SK-N-SH (cell line): ENCODE results near the gene SBNO1. TPM values are rescaled to one million over a fixed set of nuclear protein-coding genes. Genes with fewer than 3 reads are reported as not detected.

Experiments
- CTCF ChIA-PET: fragments of 300-600, 350-600 bp; formaldehyde crosslinking; extraction: SDS; loops from one replicate; lab custom pipeline; 2021; lab: Yijun Ruan, JAX
- POLR2A ChIA-PET: fragments of 350-600 bp; sonication (Branson Sonifier 250); formaldehyde crosslinking; extraction: SDS; loops from one replicate; lab custom pipeline; 2020; ENCODE audit warnings: antibody characterized with exemption, inconsistent platforms; lab: Yijun Ruan, JAX
- DNase-seq: peaks from one replicate; pipeline ENCODE4 v3.0.0; 2012
- H2AFZ ChIP-seq: fragments of 200-600 bp; sonication (generic); 2 replicates; pipeline ENCODE4 v1.8.1; 2016; ENCODE audit warnings: antibody characterized with exemption, mild to moderate bottlenecking, low read depth
- H3F3A ChIP-seq: fragments of 200-600 bp; sonication (generic); replicated peaks from 2 replicates; pipeline ENCODE3; 2016; ENCODE audit warnings: antibody characterized with exemption, mild to moderate bottlenecking; ENCODE audit not compliant: insufficient read depth
- H3K27ac ChIP-seq, 2 experiments: fragments of 200-500 bp in 1 of 2; fragments of 200-600 bp in 1 of 2; sonication (Bioruptor generic) in 1 of 2; sonication (generic), shearing (Covaris generic) in 1 of 2; 2 replicates each; pipeline versions ENCODE4 v1.5.1 to v1.6.1; 2014 to 2016; ENCODE audit warnings: low read depth in 2 of 2, inconsistent platforms in 1 of 2, low read length in 1 of 2, mild to moderate bottlenecking in 1 of 2, mixed read lengths in 1 of 2
- H3K27me3 ChIP-seq: fragments of 200-600 bp; sonication (generic), shearing (Covaris generic); 2 replicates; pipeline ENCODE4 v1.6.1; 2016; ENCODE audit warnings: mixed run types; ENCODE audit not compliant: insufficient read depth
- H3K36me3 ChIP-seq, 2 experiments: fragments of 200-500 bp in 1 of 2; fragments of 200-600 bp in 1 of 2; sonication (Bioruptor generic) in 1 of 2; sonication (generic) in 1 of 2; replicated peaks in 1 of 2; 2 replicates each; pipeline versions ENCODE3 to v1.5.1; 2014 to 2016; ENCODE audit warnings: low read length in 1 of 2, mild to moderate bottlenecking in 1 of 2; ENCODE audit not compliant: insufficient read depth in 2 of 2, control insufficient read depth in 1 of 2
- H3K4me1 ChIP-seq, 2 experiments: fragments of 200-500 bp in 1 of 2; fragments of 200-600 bp in 1 of 2; sonication (Bioruptor generic) in 1 of 2; sonication (generic), shearing (Covaris generic) in 1 of 2; 2 replicates each; pipeline versions ENCODE4 v1.5.1 to v1.6.1; 2014 to 2016; ENCODE audit warnings: low read depth in 1 of 2, low read length in 1 of 2, mixed run types in 1 of 2; ENCODE audit not compliant: insufficient read depth in 2 of 2, control insufficient read depth in 1 of 2
- H3K4me2 ChIP-seq: fragments of 200-600 bp; sonication (generic), shearing (Covaris generic); 2 replicates; pipeline ENCODE4 v1.6.1; 2017; ENCODE audit warnings: mixed run types
- H3K4me3 ChIP-seq, 2 experiments: fragments of 200-500 bp in 1 of 2; fragments of 200-600 bp in 1 of 2; sonication (Bioruptor generic) in 1 of 2; sonication (generic), shearing (Covaris generic) in 1 of 2; 2 replicates each; pipeline versions ENCODE4 v1.5.1 to v1.8.1; 2014 to 2016; ENCODE audit warnings: low read depth in 2 of 2, inconsistent platforms in 1 of 2, low read length in 1 of 2, mild to moderate bottlenecking in 1 of 2, mixed read lengths in 1 of 2, moderate library complexity in 1 of 2
- H3K79me2 ChIP-seq: fragments of 200-600 bp; sonication (generic); 2 replicates; pipeline ENCODE4 v1.8.1; 2017; ENCODE audit warnings: mild to moderate bottlenecking; ENCODE audit not compliant: insufficient read depth
- H3K9ac ChIP-seq: fragments of 200-600 bp; sonication (generic); 2 replicates; pipeline ENCODE4 v1.6.1; 2017; ENCODE audit warnings: mixed run types
- H3K9me2 ChIP-seq: fragments of 200-600 bp; sonication (generic); 2 replicates; pipeline ENCODE4 v1.6.1; 2017; ENCODE audit warnings: mixed run types
- H3K9me3 ChIP-seq: fragments of 200-600 bp; sonication (generic); 2 replicates; pipeline ENCODE4 v1.6.1; 2017; ENCODE audit warnings: mixed run types, mild to moderate bottlenecking, moderate library complexity
- H4K20me1 ChIP-seq: fragments of 200-600 bp; sonication (generic); 2 replicates; pipeline ENCODE4 v1.6.1; 2017; ENCODE audit warnings: mild to moderate bottlenecking, mixed run types; ENCODE audit not compliant: insufficient read depth
- ELF1 ChIP-seq: IDR thresholded peaks from 2 replicates; pipeline ENCODE4 v1.4.0; 2012
- FOSL2 ChIP-seq: IDR thresholded peaks from 2 replicates; pipeline ENCODE4 v1.4.0; 2012; ENCODE audit warnings: low read depth, mild to moderate bottlenecking, moderate library complexity, borderline replicate concordance
- FOXJ3 ChIP-seq: sonication (generic); formaldehyde crosslinking; IDR thresholded peaks from 2 replicates; pipeline ENCODE4 v1.5.1; 2020; ENCODE audit warnings: mild to moderate bottlenecking, missing genetic modification reagents
- FOXM1 ChIP-seq: IDR thresholded peaks from 2 replicates; pipeline ENCODE4 v1.4.0; 2012; ENCODE audit warnings: low read depth, mild to moderate bottlenecking
- GABPA ChIP-seq: IDR thresholded peaks from 2 replicates; pipeline ENCODE4 v1.4.0; 2012; ENCODE audit warnings: low read depth, mild to moderate bottlenecking
- IRF3 ChIP-seq: fragments of 150-350 bp; IDR thresholded peaks from 2 replicates; pipeline ENCODE4 v1.6.1; 2016; ENCODE audit warnings: mild to moderate bottlenecking, low read depth, low read length
- JUND ChIP-seq: IDR thresholded peaks from 2 replicates; pipeline ENCODE4 v1.4.0; 2012
- MAX ChIP-seq: IDR thresholded peaks from 2 replicates; pipeline ENCODE4 v1.4.0; 2012; ENCODE audit warnings: low read depth
- RCOR1 ChIP-seq: fragments of 150-350 bp; IDR thresholded peaks from 2 replicates; pipeline ENCODE4 v1.6.1; 2017; ENCODE audit warnings: antibody characterized with exemption, low read length
- RFX5 ChIP-seq: IDR thresholded peaks from 2 replicates; pipeline ENCODE4 v1.6.1; 2012; ENCODE audit warnings: mild to moderate bottlenecking, improper control_type of control experiment, low read length
- TCF12 ChIP-seq: IDR thresholded peaks from 2 replicates; pipeline ENCODE4 v1.4.0; 2012
- USF1 ChIP-seq: IDR thresholded peaks from 2 replicates; pipeline ENCODE4 v1.4.0; 2012; ENCODE audit warnings: low read depth, borderline replicate concordance
- USF2 ChIP-seq: fragments of 150-350 bp; IDR thresholded peaks from 2 replicates; pipeline ENCODE4 v1.6.1; 2017; ENCODE audit warnings: antibody characterized with exemption, low read length, low read depth, borderline replicate concordance
- YY1 ChIP-seq: IDR thresholded peaks from 2 replicates; pipeline ENCODE4 v1.4.0; 2012; ENCODE audit warnings: low read depth, mild to moderate bottlenecking
- WGBS: methylation state at CpG from one replicate; pipeline ENCODE4 v1.1.6; 2017; ENCODE audit warnings: low lambda C conversion rate; 5-methylcytosine and 5-hydroxymethylcytosine counted together
- polyA plus RNA-seq, 3 experiments: library from polyadenylated mRNA; depleted of rRNA; stranded (reverse); fragments of >200 nt; gene quantifications; 2 replicates each; pipeline ENCODE4 v1.2.3, GENCODE V29; 2012
- TF ChIP-seq, protein P1 (sequence below): IDR thresholded peaks from 2 replicates; pipeline ENCODE4 v1.4.0; 2012; ENCODE audit warnings: low read depth, borderline replicate concordance

Gene SBNO1
- polyA plus RNA-seq, 1 of the 3 experiments (the other 2 are of a cell fraction): 4.5 TPM

DNA sequence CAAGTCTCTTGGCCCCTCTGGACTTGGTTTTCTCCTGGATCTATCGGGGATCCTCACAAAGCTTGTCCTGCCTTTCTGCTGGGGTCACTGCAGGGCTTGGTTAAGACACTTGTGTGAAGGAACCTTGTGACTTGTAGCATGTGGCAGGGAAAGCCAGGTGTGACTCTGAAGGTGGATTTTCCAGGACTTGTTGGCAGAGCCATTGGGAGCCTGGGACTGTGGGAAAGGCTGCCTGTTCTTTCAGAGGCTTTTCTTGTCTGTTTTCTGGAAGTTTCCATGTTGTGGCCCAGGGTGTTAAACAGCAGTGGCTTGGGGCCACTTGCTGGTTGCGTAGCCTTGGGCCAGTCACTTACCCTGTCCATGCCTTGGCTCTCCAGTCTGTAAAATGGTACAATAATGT lies 31.9 kb upstream of the SBNO1 start:
- H3K27ac ChIP-seq: no peak overlapping the region
- DNase-seq: no peak

GRCh38 chr12:123395236-123395635 lies 30.6 kb upstream of the SBNO1 start:
- Histone ChIP-seq H3K27me3 (no peaks in the 10 kb centered on the region), H3K36me3 (peaks cover 54 to 55% of the 10 kb centered on the region in 2 experiments), H2AFZ (no peak overlapping the region), H3K27ac (no peak overlapping the region), H4K20me1 (peaks cover 42% of the 10 kb centered on the region), H3K4me2 (no peak overlapping the region), H3K79me2 (peaks cover 100% of the 10 kb centered on the region), H3K4me1 (peaks cover 2 to 8% of the 10 kb centered on the region in 2 experiments; a peak in 2 of 4 replicates), H3F3A (peaks cover 11% of the 10 kb centered on the region), H3K9me2 (no peaks in the 10 kb centered on the region), H3K4me3 (no peak overlapping the region), H3K9ac (no peak overlapping the region), H3K9me3 (no peaks in the 10 kb centered on the region)
- WGBS: 90% methylated on average over 5 of the region's 5 CpGs
- POLR2A ChIA-PET: no interaction called here
- no peak for DNase-seq
- CTCF ChIA-PET: no interaction called here
- TF ChIP-seq FOXM1: no peak
- TF ChIP-seq USF1: no peak
- TF ChIP-seq, protein P1, sequence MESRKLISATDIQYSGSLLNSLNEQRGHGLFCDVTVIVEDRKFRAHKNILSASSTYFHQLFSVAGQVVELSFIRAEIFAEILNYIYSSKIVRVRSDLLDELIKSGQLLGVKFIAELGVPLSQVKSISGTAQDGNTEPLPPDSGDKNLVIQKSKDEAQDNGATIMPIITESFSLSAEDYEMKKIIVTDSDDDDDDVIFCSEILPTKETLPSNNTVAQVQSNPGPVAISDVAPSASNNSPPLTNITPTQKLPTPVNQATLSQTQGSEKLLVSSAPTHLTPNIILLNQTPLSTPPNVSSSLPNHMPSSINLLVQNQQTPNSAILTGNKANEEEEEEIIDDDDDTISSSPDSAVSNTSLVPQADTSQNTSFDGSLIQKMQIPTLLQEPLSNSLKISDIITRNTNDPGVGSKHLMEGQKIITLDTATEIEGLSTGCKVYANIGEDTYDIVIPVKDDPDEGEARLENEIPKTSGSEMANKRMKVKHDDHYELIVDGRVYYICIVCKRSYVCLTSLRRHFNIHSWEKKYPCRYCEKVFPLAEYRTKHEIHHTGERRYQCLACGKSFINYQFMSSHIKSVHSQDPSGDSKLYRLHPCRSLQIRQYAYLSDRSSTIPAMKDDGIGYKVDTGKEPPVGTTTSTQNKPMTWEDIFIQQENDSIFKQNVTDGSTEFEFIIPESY: no peak
- TF ChIP-seq RFX5: no peak
- TF ChIP-seq RCOR1: no peak
- no peak for TF ChIP-seq MAX
- TF ChIP-seq YY1: no peak
- TF ChIP-seq USF2: no peak

More for the DNA sequence above, 31.9 kb upstream of the SBNO1 start:
- no peak overlapping the region for H3K4me3 ChIP-seq
- 94% methylated on average over 2 of the region's 2 CpGs for WGBS
- TF ChIP-seq YY1 (no peak), MAX (no peak), JUND (no peak), USF1 (no peak), TCF12 (no peak), FOXJ3 (CRISPR knock-in tag) (no peak), IRF3 (no peak), FOSL2 (no peak), ELF1 (no peak), RFX5 (no peak), GABPA (no peak)
- TF ChIP-seq, protein P1: no peak
- peaks cover 14% of the 10 kb centered on the region for H3F3A ChIP-seq
- H3K27me3 ChIP-seq: no peaks in the 10 kb centered on the region
- H3K4me2 ChIP-seq: no peak overlapping the region
- H3K9me2 ChIP-seq: no peaks in the 10 kb centered on the region
- no peak overlapping the region for H2AFZ ChIP-seq
- ChIA-PET POLR2A (no interaction called here), CTCF (interaction anchor here (1.0 to 1.2 kb wide), 2 partner anchors 11 to 187 kb away, joined by 3 read pairs; no protein-coding TSS in a partner anchor)
- no peaks in the 10 kb centered on the region for H3K9me3 ChIP-seq
- no peaks in the 10 kb centered on the region for H3K4me1 ChIP-seq
- no peak overlapping the region for H3K9ac ChIP-seq
- peaks cover 97% of the 10 kb centered on the region for H3K79me2 ChIP-seq
- peaks cover 44% of the 10 kb centered on the region for H4K20me1 ChIP-seq
- H3K36me3 ChIP-seq: peaks cover 44 to 49% of the 10 kb centered on the region in 2 experiments
